Measurements from ENCODE around the gene PCGF6.

DNA sequence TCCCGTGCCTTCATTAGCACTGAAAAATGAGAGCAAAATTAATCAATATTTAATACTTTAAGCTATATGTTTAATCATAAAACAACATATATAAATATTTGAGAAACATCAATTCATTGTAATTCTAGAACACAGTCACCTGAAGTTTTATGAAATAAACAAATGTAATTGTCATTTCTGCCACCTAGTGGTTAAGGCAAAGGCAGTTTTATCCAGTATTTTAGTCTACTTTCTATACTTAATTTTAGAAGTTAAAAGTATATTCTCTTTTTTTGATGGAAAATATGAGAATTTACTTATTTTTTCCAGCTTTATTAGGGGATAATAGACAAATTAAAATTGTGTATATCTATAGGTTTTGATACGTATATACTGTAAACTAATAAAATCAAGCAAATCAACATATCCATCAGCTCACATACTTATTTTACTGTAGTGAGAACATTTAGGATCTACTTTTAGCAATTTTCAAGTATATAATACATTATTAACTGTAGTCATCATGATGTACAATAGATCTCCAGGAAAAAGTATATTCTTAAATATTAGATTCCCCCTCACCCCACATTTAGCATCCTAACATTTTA lies 16.9 kb downstream of the PCGF6 start:
- TF ChIP-seq, protein P1, sequence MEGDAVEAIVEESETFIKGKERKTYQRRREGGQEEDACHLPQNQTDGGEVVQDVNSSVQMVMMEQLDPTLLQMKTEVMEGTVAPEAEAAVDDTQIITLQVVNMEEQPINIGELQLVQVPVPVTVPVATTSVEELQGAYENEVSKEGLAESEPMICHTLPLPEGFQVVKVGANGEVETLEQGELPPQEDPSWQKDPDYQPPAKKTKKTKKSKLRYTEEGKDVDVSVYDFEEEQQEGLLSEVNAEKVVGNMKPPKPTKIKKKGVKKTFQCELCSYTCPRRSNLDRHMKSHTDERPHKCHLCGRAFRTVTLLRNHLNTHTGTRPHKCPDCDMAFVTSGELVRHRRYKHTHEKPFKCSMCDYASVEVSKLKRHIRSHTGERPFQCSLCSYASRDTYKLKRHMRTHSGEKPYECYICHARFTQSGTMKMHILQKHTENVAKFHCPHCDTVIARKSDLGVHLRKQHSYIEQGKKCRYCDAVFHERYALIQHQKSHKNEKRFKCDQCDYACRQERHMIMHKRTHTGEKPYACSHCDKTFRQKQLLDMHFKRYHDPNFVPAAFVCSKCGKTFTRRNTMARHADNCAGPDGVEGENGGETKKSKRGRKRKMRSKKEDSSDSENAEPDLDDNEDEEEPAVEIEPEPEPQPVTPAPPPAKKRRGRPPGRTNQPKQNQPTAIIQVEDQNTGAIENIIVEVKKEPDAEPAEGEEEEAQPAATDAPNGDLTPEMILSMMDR (conservative IDR thresholded peaks at IDR 0.05), result peak; percentile 87
- TF ChIP-seq ZFX (IDR thresholded peaks at IDR 0.05), result no peak

All from C4-2B (cell line).